IMR-90 (cell line): ENCODE results near the gene OR1J4.

Source experiments
- CEBPB ChIP-seq: IDR thresholded peaks from 2 replicates; pipeline ENCODE4 v1.6.1; 2012; ENCODE audit warnings: low read depth, low read length, improper control_type of control experiment
- CTCF ChIP-seq: conservative IDR thresholded peaks from 2 replicates; pipeline ENCODE4 v1.5.1; 2012; ENCODE audit warnings: mild to moderate bottlenecking, low read depth, low read length, improper control_type of control experiment
- FOS ChIP-seq: fragments of 150-350 bp; IDR thresholded peaks from 2 replicates; pipeline ENCODE4 v1.6.1; 2016; ENCODE audit warnings: low read depth, low read length
- MAZ ChIP-seq: IDR thresholded peaks from 2 replicates; pipeline ENCODE4 v1.6.1; 2012; ENCODE audit warnings: low read depth, mild to moderate bottlenecking, low read length, improper control_type of control experiment, moderate library complexity, borderline replicate concordance
- MXI1 ChIP-seq: IDR thresholded peaks from 2 replicates; pipeline ENCODE4 v1.6.1; 2012; ENCODE audit warnings: low read depth, mild to moderate bottlenecking, low read length, moderate library complexity, borderline replicate concordance
- POLR2A ChIP-seq: IDR thresholded peaks from 2 replicates; pipeline ENCODE4 v1.6.1; 2012; ENCODE audit warnings: mild to moderate bottlenecking, low read depth, low read length
- RCOR1 ChIP-seq: IDR thresholded peaks from 2 replicates; pipeline ENCODE4 v1.6.1; 2012; ENCODE audit warnings: mild to moderate bottlenecking, low read length, improper control_type of control experiment; ENCODE audit not compliant: insufficient replicate concordance
- SMC3 ChIP-seq: fragments of 150-350 bp; IDR thresholded peaks from 2 replicates; pipeline ENCODE4 v1.6.1; 2016; ENCODE audit warnings: low read depth, mild to moderate bottlenecking, antibody characterized with exemption, low read length, moderate library complexity
- TF ChIP-seq, protein P1 (sequence below): fragments of 150-350 bp; IDR thresholded peaks from 2 replicates; pipeline ENCODE4 v1.6.1; 2016; ENCODE audit warnings: low read depth, mild to moderate bottlenecking, low read length, moderate library complexity, borderline replicate concordance

DNA sequence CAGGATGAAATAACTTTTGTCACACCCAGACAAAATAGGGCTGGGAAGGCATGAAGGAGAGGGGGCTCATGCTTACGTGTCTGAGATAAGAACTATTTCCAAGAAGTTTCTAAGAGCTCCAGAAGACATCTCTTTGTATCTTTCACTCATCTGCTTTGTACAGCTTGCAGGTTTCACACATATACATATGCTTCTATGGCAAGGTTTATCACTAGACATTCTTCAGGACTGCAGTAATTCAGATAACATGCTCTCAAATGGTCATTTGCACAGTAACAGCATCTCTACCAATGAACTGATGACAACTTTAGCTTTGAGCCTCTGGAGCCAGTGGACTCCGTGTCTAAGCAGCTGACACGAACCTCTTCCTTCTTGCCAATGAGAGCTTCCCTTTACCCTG is 44.4 kb upstream of the OR1J4 start:
- no peak for TF ChIP-seq CTCF
- TF ChIP-seq FOS = no peak
- no peak for TF ChIP-seq RCOR1
- TF ChIP-seq, protein P1, sequence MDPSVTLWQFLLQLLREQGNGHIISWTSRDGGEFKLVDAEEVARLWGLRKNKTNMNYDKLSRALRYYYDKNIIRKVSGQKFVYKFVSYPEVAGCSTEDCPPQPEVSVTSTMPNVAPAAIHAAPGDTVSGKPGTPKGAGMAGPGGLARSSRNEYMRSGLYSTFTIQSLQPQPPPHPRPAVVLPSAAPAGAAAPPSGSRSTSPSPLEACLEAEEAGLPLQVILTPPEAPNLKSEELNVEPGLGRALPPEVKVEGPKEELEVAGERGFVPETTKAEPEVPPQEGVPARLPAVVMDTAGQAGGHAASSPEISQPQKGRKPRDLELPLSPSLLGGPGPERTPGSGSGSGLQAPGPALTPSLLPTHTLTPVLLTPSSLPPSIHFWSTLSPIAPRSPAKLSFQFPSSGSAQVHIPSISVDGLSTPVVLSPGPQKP = no peak
- no peak for TF ChIP-seq POLR2A
- no peak for TF ChIP-seq MAZ
- TF ChIP-seq MXI1 = no peak
- TF ChIP-seq SMC3 = no peak
- no peak for TF ChIP-seq CEBPB
